Renal cortical epithelial cell (primary cell): ENCODE results near the gene TOP3A. TPM values are rescaled to one million over a fixed set of nuclear protein-coding genes. Genes with fewer than 3 reads are reported as not detected.
A peak's percentile ranks its signal among the peaks of the same experiment; 100 is the strongest.

Source experiments
- DNase-seq: peaks from one replicate; pipeline ENCODE4 v3.0.0-alpha.2; 2011; ENCODE audit warnings: low read depth
- total RNA-seq: library from RNA; depleted of rRNA; stranded (reverse); fragments of >200 nt; gene quantifications from 2 replicates; pipeline ENCODE4 v1.2.3, GENCODE V29; 2014

The TOP3A gene
- total RNA-seq, 1 donor from 2014 or later: 25.7 TPM

DNA sequence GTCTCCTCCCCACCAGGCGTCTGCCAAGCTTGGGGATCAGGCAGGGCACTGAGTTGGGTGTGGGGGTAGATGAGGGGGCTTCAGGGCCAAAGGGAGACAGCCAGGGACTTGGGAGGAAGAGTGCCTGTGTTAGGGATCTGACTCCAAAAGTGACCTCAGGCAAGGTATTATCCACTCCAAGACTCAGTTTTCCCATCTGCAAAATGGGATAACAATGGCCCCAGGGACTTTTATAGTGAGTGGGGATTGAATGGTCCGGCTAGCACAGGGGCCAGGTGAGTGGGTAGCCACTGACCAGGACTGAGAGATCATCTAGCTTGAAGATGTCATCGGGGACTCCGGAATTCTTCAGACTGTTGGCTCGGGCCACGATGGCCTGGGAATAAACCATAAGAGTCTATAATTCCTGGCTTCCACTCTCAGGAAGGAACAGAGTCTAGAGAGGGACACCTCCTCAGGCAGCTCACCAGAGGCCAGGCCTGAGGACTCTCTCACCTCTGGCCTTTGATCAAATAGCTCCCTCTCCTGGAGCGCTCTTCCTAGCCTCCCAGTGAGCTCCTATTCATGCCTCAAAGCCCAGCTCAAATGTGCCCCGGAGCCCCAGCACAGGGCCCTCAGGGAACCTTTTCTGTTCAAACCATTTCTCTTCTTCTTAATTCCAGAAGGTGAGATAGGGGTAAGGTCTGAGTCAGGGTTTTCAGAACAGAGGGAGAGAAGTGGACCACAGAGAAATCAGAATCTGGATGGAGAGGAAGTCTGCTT is 59.7 kb downstream of the TOP3A start:
- DNase-seq: no peak

DNA sequence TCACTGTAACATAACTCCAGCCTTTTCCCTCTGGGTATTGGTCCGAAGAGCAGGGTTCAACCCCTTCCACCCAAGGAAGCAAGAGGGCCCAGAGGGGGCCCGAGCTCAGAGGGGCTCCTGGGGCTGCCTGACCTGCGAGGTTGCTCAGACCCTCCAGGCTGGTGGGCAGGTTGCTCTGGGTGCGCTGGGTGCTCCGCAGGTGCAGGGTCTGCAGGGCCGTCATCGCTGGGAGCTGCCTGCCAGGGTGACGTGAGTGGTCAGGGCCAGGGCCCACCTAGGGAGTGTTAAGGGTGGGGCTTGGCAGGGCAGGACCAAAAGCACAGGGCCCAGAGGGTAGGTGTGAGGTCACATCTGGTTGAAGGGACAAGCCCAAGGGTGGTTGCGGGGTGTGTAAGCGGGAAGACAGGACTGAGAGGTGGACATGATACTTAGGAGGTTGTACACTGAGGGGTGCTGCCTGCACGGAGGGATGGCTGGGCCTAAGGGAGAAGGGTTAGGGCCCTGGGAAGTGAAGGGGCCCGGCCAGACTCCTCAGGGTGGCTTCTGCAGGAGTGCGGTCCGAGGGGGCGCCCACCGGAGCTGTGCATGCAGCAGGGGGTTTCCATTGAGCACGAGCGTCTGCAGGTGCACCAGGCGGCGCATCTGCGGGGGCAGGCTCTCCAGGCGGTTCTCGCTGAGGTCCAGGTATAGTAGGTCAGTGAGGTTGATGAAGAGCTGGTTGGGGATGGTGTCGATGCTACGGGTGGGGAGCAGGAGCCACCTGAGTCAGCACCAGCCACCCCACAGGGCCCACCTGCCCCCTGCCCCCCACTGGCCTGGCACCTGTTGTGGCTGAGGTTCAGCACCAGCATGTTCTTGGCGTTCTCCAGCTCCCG is 60.6 kb downstream of the TOP3A start:
- no peak for DNase-seq

DNA sequence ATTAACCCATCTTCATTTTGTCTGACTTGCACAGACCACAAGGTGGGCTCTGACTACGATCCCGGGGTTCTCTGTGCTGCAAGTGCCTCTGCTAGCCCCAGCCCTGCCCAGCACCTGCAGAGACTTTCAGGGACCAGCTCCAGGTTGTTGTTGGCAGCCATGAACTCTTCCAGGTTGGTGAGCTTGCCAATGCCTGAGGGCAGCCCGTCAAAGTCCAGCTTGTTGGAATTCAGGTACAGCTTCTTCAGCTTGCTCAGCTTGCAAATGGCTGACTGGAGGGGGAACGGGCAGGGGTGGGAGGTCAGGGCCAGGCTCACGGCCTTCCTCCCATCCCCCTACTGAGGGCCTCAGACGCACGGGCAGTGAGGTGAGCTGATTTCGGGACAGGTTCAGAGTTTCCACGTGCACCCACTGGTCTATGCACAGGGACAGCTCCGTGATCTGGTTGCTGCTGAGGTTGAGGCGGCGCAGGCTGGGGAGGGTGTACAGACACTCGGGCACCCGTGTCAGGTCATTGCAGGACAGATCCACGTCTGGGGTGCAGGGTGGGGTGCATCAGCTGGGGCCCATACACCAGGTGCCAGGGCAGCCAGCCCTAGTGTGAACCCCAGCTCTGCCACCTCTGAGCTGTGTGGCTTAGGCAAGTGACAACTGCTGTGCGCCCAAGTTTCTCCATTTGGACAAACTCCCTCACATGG is 61.5 kb downstream of the TOP3A start:
- no peak for DNase-seq

DNA sequence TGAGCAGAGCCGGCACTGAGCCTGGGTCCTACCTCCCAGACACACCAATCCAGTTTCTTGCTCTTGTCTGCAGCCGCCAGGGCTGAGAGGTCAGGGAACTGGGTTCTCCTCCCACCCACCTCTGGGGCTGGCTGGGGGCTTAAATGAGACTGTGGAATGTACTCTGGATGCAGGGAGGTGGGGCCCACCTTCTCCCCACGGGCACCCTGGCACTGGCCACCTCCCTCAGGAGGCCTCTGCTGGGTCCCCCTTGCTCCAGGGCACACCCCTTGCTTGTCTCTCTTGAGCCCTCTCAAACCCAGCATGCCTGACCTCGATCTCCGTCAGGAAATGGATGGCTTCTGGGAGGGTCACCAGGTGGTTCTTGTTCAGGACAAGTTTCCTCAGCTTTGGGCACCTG is 62.6 kb downstream of the TOP3A start:
- DNase-seq: no peak

DNA sequence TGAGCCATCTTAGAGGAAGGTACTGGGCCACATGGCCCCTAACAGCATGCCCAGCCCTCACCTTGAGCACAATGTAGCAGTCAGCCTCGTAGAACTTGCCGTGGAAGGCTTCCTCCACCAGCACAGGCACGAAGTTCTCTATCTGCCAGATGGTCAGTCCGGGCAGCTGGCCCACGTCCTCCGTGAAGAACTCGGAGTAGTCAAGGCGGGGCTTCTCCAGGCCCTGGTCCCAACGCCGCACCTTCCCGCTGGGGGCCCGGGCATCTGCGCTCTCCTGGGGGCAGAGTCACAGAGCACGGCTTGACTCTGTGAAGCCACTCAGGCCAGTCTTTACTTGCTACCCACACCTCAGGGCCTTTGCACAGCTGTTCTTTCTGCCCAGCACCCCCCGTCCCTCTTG is 63.6 kb downstream of the TOP3A start:
- DNase-seq: no peak

DNA sequence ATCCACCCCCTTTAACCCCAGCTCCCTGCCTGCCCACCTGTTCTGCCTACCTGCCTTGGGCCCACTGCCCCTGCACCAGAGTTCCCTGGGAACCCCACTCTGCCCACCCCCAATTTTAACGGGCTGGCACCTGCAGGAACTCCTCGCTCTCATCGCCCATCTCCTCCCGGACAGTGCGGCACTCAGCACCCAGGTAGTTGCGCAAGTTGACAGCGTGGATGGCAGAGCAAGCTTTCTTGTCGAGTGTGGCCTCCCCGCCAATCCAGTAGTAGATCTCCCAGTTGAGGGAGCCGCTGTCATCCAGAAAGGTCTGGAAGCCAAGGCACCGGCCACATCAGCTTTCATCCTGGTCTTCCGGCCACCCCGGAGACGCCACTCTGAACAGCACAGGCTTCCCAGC is 64.1 kb downstream of the TOP3A start:
- no peak for DNase-seq

DNA sequence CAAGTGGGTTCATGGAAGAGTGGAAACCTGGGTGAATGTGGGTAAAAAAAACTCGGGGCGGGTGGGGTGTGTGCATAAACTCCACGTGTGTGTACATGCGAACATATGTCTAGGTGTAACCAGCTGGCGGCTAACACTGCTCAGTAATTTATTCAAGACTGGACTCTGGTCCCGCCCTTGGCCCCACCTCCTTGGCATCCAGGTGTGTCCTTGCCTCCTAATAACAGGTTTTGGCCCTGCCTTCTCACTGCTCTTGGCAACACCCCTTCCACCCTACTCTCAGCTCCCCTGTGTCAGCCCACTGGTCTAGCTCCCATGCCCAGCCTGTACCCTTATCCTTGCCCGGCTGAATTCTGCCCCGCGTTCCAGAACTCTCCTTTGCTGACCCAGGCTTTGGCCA is 64.5 kb downstream of the TOP3A start:
- no peak for DNase-seq

DNA sequence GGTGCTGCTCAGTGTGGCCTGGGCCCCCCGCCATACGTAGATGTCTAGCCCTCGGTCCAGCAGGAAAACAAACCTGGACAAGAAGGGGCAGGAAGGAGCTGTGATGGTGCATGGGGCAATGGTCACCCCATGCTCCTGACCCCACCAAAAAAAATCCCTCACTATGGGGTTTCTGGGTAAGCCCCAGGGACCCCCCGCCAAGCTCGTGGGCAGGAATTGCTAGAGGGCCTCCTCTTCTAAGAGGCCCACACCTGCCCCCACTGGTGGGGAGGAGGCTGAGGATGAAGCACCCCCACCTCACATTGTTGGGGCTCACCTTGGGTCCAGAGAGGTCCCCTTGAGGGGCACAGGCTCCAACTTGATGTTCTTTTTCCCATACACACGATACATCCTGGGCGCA is 66.0 kb downstream of the TOP3A start:
- DNase-seq: no peak

DNA sequence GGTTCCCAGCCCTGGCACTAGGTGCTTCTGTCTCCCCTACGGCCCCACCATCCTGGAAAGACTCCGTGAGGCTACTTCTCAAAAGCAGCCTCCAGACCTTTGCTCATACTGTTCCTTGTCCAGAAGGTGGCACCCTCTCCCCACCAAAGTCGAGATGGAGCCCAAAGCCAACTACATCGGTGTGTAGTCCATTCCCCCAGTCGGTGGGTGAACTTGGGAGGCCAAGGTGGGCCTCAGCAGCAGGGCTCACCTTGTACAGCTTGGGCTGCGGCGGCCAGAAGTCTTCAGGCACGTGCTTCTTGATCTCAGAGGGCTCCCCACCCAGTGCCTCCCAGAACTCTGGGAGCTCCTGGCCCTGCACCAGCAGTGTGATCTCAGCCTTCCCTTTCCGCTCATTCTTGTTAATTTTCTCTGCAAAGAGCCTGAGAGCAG is 66.5 kb downstream of the TOP3A start:
- DNase-seq: peak; percentile 57

DNA sequence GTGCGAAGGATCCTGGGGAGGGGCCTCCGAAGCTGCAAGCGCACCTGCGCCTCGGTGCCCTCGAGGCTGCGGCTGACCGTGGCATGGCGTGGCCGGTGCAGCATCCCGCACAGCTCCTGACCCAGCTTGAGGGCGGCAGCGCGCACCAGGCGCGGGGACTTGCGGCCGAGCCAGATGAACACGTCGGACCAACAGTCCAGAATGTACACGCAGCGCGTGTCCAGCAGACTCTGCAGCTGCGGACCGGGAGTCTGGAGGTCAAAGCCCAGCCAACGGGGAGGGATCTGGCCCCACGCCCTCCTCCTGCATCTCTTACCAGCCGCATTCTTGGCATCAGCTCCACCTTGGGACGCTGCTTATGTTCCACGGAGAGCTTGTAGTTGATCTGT is 67.2 kb downstream of the TOP3A start:
- DNase-seq: no peak

DNA sequence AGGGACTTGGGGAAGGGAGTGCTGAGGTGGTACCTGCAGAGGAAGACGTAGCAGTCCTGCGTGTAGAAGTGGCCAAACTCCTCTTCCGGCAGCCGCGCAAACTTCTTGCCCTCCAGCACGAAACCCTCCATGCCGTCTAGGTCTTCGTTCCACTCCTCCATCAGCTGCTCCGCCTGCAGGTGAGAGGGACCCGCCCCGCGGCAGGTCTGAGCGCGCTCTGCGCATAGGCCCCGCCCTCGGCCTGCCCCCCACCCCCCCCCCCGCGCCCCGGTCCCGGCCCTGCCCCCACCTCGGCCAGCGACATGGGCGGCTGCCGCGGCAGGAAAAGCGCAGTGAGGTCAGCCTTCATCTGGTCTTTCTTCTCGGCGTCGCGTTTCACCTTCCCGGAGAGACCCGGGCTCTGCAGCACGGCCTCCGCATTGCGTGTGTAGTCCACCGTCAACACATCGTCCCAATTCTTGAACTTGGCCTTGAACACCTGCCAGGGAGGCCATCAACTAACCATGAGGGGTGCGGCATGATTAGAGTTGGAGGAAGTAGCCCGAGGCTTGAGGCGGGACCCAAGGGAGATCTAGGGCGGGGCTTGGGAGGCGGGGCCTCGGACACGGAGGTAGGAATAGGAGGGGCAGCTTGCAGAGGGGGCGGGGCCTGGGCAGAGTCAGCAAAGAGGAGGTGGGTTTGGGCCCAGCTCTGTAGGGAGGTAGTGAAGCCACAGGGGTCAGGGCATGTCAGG is 67.7 kb downstream of the TOP3A start:
- peak; percentile 43 for DNase-seq

DNA sequence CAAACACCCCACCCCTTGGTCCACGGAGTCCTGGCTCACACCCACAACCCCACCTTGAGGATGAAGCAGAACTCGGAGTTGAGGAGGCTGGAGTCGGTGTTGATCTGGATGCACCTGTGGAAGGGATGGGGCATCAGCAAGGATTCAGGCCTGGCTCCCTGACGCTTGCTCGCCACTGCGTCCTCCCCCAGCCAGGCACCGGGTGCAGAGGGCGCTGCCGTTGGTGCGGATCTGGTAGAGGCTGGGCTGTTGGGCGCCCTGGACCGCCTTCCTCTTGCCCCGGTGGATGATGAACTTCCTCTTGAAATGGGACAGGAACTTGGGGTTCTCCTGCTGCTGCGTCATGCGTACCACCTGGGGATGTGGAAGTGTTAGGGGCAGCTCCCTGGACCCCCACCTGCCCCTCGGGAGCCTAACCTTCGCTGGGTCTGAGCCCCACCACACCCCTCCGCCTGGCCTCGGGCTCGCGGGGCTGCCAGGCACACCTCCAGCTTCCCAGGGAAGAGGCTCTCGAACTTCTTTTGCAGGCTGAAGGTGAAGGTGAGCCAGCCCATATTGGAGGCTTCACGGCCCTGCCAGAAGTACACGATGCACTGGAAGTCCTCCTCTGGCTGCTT is 68.6 kb downstream of the TOP3A start:
- DNase-seq: no peak

DNA sequence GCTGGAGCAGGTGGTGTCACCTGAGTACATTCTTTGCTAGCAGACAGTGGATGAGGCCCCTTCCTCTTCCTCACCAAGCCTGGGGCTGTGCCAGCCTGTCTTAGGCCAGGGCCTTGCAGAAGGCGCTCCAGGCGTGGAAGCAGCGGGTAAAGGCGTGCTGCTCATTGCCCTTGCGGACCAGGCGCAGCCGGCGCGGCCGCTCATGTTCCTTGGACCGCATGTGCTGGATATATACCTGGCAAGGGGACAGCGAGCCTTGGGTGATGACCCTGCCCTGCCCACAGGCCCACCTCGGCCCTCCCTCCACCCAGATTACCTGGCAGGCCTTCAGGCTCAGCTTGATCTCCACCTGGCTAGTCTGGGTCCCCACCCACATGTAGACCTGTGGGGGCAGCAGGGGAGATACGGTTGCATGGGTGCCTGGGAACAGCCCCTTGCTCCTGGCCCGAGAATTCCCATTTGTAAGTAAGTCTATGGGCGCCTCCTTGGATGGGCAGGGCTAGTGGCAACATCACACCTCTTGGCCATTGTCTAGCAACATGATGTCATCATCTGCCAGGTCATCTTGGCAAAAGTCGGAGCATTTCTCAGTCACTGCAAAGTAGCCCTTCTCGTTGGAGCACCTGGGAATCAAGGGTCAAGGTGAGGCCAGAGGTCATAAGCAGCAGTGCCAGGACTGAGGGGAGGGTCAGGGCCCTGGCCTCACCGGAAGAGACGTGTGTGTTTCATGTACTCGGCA is 69.6 kb downstream of the TOP3A start:
- no peak for DNase-seq

DNA sequence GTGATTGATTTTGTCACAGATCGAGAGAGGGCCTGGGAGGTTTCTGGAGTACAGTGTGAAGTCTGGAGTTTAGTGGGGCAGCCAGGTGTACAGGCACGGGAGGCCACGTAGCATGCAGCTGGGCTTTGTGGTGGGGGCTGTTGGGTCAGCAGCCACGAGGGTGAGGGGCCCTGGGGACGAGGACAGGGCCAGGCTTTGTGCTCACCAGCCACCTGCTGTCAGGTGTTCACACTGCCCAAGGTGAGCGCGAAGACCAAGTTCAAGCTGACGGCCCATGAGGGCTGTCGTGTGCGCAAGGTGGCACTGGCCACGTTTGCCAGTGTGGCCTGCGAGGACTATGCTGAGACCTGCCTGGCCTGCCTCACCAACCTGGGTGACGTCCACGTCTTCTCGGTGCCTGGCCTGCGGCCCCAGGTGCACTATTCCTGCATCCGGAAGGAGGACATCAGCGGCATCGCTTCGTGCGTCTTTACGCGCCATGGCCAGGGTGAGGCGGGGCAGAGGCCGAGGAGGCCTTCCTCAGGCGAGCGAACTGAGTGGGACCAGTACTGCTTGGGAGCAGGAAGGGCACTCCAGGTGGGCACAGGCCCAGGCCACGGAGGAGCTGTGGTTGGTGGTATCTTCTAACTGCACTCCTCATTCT is 73.4 kb downstream of the TOP3A start:
- DNase-seq: no peak

DNA sequence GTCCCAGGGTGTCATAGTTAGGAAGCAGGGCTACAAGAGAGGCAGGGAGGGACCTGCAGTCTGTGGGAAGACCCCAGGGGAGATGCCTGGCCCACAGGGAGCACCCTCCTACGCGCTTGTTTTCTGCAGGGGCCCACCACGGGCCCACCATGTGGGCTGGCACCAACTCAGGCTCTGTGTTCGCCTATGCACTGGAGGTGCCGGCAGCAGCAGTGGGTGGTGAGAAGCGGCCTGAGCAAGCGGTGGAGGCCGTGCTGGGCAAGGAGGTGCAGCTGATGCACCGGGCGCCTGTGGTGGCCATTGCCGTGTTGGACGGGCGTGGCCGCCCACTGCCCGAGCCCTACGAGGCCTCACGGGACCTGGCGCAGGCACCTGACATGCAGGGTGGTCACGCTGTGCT is 74.3 kb downstream of the TOP3A start:
- no peak for DNase-seq

DNA sequence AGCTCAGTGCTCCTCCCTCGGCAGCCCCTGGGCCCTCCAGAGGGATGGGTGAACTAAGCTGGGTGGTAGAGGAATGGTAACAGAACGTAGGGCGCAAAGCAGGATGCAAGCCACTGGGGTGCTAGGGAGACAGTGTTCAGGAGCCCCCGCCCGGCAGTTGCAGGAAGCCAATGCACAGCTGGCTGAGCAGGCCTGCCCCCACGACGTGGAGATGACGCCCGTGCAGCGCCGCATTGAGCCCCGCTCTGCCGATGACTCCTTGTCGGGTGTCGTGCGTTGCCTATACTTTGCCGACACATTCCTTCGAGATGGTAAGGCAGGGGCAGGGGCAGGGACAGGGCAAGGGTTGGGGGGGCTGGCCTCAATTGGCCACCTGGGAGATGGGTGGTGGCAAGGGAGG is 76.5 kb downstream of the TOP3A start:
- DNase-seq: no peak

DNA sequence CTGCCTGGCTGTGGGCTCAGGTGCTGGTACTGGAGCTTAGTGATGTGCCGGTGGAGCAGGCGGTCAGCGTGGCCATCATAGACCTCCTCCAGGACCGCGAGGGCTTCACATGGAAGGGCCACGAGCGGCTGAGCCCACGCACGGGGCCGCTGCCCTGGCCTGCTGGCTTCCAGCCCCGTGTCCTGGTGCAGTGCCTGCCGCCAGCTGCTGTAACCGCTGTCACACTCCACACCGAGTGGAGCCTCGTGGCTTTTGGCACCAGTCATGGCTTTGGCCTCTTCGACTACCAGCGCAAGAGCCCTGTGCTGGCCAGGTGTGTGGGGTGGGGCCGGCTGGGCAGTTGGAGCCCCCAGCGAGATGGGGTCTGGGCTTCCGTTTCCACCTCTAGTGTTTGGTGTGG is 77.3 kb downstream of the TOP3A start:
- DNase-seq: no peak

DNA sequence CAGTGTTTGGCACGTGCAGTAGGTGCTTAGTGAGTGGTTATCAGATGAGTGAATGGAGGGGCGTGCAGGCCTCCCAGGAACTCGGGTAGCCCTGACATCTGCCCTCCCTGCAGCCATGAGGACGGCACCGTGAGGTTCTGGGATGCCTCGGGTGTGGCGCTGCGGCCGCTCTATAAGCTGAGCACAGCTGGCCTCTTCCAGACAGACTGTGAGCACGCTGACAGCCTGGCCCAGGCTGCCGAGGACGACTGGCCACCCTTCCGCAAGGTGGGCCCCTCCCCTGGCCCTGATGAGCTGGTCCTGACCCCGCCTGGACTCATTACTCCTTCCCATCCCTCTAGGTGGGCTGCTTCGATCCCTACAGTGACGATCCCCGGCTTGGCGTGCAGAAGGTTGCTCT is 78.3 kb downstream of the TOP3A start:
- no peak for DNase-seq

DNA sequence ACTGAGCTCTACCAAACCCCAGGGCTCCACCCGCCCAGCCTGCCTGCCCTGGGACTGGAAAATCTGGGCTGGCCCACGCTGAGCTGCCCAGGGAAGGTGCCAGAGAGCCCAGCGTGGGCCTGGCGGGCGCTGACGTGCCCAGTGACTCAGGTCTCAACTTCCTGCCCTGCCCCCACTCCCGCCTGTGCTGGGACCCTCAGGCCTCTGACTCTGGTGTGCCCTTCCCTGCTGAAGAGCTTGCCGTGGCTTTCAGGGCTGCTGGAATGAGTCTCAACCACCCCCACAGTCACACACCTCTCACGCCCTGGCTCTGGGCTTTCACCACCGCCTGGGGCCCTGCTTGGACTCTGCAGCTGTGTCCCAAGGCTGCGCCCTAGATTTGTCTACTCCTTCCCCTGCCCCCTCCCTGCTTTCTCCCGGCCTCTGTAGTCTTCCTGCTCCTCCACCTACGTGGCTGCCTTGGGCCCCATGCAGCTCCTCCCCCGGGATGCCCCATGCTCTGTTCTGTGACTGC is 79.0 kb downstream of the TOP3A start:
- peak; percentile 65 for DNase-seq

DNA sequence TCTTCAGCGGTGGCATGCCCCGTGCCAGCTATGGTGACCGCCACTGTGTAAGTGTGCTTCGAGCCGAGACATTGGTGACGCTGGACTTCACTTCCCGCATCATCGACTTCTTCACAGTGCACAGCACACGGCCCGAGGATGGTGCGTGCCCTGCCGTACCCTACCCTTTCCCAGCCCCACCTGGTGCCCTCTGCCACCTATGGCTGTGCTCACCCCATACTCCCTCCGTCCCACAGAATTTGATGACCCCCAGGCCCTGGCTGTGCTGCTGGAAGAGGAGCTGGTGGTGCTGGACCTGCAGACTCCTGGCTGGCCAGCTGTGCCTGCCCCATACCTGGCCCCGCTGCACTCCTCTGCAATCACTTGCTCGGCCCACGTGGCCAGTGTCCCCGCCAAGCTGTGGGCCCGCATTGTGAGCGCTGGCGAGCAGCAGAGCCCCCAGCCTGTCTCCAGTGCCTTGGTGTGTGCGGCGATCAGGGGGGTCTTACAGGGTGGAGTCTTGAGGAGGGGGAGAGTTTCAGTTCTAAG is 79.9 kb downstream of the TOP3A start:
- no peak for DNase-seq
